A673 (cell line): ENCODE data around the gene NOP14.

Experiments used
- CTCF ChIP-seq: fragments of 300-800, 200-600 bp; sonication (generic); conservative IDR thresholded peaks from 2 replicates; pipeline ENCODE4 v1.5.1; 2017; ENCODE audit warnings: low read depth, mild to moderate bottlenecking, antibody characterized with exemption, low read length, moderate library complexity, mixed read lengths
- EZH2 ChIP-seq: fragments of 200-600 bp; sonication (generic); IDR thresholded peaks from 2 replicates; pipeline ENCODE4 v1.6.1; 2017; ENCODE audit warnings: borderline replicate concordance, low read depth, mild to moderate bottlenecking, mixed read lengths, antibody characterized with exemption, low read length; ENCODE audit not compliant: poor library complexity, severe bottlenecking

DNA sequence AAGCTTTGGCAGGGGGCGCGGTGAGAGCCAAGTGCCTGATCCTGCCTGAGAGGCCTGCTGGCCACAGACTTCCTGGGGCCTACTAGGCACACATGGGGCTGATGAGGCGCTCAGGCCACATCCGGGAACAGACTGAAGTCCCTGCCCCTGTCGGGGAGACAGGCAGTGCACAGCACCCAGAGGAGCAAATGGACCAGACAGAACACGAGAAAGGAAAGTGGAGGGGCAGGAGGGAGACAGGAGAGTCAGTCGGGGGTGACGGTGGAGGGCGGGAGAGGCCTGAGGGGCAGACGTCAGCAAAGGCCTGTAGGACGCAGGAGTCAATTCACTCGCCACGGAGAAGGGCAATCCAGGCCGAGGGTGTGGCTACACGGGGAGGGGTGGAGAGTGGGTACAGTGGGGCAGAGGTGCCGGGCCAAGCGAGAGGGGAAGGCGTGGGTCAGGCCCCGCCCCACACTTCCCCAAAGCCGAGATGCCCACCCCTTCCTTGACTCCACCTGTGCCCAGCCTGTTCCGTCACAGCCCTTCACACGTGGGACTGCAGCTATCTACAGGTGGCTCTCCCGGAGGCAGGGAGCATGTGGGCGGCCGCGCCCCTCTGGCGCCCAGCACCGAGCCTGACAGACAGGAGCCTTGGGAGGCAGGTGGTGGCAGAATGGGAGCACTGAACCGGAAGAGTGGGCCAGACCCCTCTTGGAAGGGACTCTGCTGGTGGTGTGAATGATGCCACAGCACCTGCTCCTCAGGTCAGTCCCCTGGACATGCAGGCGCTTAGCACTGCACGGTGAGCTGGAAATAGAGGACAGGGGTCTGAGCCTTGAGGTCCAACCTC lies 20.5 kb downstream of the NOP14 start:
- TF ChIP-seq CTCF (no peak), EZH2 (no peak)
